IPS-NIHi11 (cell line): ENCODE measurements around the gene SV2C.

ENCODE experiments used
- DNase-seq: peaks from one replicate; pipeline ENCODE4 v3.0.0; 2012; ENCODE audit warnings: mixed read lengths, low spot score

SV2C gene

DNA sequence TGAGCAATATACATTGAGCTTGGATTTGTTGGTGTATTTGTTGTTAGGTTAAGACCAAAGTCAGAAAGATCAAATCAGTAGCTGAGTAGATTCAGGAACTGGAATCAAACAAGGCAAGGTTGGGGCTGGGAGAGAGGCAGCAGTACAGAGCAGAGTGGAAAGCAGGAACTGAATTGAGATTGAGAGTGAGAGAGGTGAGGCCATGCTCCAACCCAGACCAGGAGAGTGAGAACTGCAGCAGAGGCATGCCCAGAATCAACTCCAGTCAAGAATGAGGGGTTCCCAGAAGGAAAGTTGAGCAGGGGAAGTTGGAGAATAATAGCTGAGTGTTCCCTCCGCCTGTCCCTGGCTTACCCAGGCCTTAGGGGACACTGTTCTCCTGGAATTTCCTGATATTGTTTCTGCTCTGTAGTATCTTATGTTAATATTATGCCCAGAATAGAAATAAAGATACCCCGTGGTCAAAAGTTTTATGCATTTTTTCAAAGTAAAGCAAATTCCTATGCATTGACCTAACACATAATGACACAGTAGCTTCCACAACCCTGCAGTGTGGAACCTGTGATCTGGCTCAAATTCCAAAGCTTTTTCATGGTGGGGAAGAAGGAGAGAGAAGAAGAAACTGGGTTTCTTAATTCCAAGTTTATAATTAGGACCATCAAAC lies 82.7 kb downstream of the SV2C start:
- DNase-seq, result no peak

DNA sequence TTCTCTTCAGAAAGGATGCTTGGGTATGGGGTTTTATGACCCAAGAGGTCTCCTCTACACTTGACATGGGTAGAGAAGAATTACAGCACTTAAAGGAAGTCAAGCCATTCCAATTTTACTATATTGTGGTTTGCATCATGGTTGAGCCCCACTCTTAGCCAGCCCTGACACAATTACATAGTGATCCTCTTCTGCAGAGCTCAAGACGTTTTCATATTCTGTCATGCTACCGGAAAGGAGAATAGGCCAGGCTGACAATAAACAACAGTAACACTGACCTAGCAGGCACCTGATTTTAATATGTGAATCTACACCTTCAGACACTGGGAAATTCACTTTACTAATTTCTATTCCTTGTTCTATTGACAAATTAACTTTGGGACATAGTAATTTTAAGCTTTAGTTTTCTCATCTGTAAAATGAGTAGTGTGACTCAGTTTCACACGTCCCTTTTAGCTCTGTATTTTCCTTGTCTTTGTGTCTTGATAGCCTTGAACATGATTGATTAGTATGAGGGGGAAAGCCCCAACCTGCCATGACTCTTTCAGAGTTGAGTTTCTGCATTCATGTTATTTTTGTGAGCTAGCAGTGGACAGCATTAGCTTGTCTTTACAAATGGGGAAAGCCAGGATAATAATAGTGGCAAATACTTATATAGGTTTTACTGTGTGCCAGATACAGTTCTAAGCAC lies 83.8 kb downstream of the SV2C start:
- no peak for DNase-seq

GRCh38 chr5:76169146-76169905 lies 86.1 kb downstream of the SV2C start:
- no peak for DNase-seq

DNA sequence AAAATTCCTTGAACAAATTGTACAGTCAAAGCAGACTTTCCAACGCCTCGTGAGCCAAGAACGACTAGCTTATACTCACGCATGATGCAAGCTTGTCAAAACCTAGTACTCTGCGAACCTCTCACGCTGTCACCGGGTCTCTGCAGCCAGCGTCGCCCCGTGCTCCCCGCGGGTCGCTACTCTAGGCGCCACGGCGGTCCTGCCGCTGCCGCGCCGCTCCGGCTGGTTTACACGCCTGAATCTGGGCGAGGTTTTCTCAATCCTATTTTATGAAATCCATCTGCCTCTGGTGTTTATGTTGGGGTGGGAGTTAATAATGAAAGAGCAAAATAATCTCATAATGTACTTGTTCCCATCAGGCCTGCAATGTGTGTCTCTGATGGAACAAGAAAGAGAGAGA lies 90.9 kb downstream of the SV2C start:
- no peak for DNase-seq

DNA sequence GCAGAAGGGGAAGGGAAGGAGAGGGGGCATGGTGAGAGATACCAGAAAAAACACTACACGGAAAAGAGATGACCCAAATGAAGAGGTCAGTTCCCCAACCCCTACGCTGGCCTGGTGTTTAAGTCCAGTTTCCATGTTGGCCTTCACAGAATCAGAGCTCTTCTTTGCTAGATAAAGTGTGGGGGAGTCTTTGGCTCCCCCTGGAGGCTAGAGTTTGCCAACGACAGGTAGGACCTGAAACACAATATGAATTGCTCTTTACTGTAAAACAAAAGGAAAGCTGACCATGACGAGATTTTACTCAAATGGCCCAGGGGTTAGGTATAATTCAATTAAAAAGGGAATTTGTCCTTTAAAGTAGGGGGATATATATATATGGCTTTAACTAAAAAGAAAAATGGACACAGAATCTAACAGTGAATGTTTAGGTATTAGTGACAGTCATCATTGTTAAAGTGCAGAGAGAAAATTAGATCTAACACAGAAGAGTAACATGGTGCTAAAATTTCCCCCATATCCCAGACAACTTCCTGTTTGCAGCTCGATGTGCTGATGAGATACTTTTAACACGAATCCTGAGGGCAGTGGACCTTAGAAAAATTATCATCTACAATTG lies 92.0 kb downstream of the SV2C start:
- peak; percentile 77 for DNase-seq

- no peak for DNase-seq
Measured at GRCh38 chr5:76175821-76176403, 92.7 kb downstream of the SV2C start.

- DNase-seq, result no peak
Measured at GRCh38 chr5:76177978-76178377, 94.8 kb downstream of the SV2C start.

DNA sequence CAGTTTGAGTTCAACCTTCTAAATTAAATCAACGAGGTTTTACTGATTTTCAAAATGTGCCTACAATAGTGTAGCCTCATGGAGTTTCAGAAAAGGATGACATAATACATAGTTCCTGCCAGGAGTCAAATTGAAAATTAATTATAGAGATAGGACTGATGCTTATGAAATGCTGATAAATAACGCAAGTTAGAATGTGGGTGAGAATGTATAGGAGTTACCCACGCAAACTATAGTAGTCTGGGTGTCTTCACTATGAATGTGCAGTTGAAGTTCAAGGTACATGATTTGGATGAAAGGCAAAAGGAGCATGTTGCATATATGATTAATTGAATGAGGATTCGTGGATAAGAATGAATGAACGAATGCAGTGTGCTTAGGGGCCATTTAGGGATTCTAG lies 95.7 kb downstream of the SV2C start:
- DNase-seq, result no peak

- no peak for DNase-seq
Measured at GRCh38 chr5:76180814-76181805, 97.9 kb downstream of the SV2C start.

GRCh38 chr5:76187386-76187785 lies 104.2 kb downstream of the SV2C start:
- no peak for DNase-seq

DNA sequence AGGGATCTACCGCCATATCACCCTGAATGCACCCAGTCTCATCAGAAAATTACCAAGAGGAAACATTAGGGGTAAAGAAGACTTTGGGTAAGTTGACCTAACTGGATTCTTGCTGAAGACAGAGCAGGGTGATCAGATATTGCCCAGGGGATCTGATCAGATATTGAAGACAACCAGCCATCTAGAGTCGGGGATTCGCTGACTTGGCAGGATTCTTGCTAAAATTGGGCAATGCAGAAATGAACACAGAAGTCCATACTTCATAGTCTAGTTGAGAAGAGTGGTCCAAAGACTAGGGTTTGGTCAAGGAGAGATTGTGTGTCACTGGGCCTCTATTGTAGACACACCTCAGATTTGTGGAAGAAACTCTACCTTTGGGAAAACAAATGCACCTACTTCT lies 107.2 kb downstream of the SV2C start:
- DNase-seq, result no peak

DNA sequence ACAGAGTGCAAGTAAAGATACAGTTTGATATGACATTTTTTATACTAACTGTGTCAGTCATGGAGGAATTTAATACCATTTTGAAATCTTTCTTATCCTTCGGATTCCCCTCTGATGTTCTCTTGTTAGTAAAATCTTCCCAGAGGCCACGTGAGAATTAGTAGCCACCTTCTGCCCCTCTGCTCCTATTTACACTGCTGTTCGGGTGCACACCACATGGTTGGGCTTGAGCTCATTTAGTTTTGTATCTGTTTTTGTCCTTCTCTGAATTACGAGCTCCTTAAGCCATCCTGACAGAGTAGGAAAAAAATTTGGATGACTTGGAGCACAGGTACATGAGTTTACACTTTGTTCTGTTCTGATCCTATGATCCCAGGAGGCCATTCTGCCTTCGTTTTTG lies 109.7 kb downstream of the SV2C start:
- DNase-seq, result no peak

GRCh38 chr5:76193635-76194034 lies 110.5 kb downstream of the SV2C start:
- no peak for DNase-seq

DNA sequence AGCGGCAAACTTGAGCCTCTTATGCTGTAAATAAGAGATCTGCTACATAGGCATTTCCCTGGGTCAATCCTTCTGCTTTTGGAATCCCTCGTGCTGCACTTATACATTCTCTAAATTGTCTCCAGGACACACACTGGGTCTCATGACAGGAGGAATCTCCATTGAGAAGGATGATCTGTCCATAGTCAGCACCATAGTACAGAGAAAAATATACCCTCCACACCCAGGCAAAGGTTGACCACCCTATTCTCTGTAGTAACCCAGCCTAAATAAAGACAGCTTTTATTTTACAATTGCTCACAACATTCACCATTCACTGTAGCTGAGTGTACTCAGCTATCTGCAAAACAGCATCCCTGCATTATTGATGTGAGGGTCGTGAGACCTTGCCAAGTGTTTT lies 111.2 kb downstream of the SV2C start:
- no peak for DNase-seq

DNA sequence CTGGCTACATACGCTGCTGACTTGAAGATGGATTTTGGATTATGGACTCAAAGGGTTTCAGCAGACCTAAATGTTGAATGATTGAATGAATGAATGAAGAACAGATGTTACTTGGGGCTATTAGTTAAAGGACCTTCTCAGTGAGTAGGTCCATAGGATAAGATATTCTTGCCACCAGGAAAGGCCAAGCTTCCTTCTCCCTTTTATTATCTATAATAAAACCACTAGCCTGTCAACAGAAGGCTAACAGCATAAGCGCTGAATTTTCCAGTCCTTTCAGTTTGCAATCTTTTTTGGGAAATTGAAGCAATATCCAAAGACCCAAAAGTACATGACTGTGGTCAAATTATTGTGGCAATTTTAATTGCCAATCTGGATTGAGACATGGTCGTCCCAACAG lies 113.3 kb downstream of the SV2C start:
- DNase-seq, result no peak

GRCh38 chr5:76196886-76197489 lies 113.8 kb downstream of the SV2C start:
- DNase-seq, result no peak

DNA sequence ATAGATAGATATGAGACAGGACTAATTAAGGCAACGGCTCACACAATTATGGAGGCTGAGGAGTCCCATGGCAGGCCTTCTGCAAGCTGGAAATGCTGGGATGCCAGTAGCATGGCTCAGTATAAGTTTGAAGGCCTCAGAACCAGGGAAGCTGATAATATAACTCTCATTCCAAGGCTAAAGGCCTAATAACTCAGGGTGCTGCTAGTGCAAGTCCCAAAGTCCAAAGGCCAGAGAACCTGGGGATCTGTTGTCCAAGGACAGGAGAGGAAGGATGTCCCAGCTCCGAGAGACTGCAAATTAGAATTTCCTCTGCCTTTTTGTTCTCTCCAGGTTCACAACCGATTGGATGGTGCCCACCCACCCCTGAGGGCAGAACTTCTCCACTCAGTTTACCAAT lies 114.5 kb downstream of the SV2C start:
- DNase-seq, result no peak

DNA sequence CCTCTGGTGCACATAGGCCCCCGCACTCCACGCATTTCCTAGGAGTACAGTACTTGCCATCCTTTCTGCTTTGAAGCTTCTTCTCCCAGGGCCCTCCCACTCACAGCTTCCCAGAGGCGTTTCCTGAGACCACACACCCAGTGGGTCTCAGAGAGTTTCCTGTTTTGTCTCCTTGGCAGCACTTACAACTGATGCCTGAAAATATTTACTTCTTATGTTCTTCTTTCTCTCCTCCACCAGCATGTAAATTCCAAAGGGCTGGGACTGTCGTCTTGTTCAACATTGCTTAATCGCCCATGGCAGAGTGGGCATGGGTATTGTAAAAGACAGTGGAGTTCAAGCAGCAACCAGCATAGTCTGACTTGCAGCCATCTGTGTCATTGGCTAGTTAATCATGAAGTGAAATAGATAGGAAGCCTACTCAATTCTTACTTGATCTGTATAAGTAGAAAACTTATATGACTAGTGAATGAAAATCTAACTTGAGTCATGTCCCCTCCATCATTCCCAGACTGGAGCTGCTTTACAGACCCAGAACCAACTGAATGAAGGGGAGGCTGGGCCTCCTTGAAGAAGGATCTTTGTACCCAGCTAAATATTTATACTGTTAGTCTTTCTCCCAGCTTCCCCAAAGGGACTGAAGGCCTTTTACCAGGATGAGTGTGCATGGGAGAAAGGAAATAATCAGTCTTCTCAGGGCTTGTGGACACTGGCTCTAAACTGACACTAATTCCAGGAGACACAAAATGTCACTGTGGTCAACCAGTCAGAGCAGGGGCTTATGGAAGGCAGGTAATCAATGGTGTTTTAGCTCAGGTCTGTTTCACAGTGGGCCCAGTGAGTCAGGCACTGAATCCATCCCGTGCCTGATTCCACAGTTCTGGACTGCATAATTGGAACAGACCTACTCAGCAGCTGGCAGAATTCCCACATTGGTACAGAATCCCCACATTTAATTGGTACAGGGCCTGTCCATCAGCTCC lies 116.4 kb downstream of the SV2C start:
- DNase-seq, result no peak

GRCh38 chr5:76202182-76202581 lies 119.0 kb downstream of the SV2C start:
- no peak for DNase-seq

DNA sequence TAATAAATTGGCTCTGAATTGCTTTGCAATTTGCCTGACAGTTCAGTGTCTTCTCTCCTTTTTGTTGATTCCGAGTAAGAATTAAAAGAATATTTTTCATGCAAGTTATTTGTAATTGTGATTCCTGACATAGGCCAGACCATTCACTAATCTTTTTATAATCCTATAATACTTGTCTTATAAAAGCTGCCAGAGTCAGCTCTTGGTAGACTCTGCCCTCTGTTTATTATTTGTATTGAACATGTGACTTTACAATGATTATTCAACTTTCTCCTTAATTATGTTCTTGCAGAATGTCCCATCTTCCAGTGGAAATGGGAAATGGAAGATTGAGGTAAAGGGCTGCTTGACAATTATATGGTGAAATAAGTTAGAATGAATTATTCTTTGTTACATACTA lies 121.0 kb downstream of the SV2C start:
- DNase-seq, result no peak
